KOPT-K1 (cell line): ENCODE data around the gene CFB.
"Not testable (repeated sequence)": the region's sequence is repeated elsewhere in the genome, so short reads cannot be mapped to it uniquely, and the experiment has no call there.

ENCODE experiments used
- H3K27ac ChIP-seq: fragments of 200-600 bp; sonication (generic); 2 replicates; pipeline ENCODE4 v1.5.1; 2016; ENCODE audit warnings: antibody characterized with exemption, mild to moderate bottlenecking, low read depth, low read length; ENCODE audit not compliant: poor library complexity, severe bottlenecking
- H3K36me3 ChIP-seq: fragments of 200-600 bp; sonication (generic); 2 replicates; pipeline ENCODE4 v1.5.1; 2017; ENCODE audit warnings: antibody characterized with exemption, mild to moderate bottlenecking, low read length, moderate library complexity; ENCODE audit not compliant: insufficient read depth
- H3K9me3 ChIP-seq: fragments of 200-600 bp; sonication (generic); 2 replicates; pipeline ENCODE4 v1.5.1; 2017; ENCODE audit warnings: antibody characterized with exemption, low read length, mild to moderate bottlenecking; ENCODE audit not compliant: insufficient read depth, poor library complexity, severe bottlenecking

CFB gene

GRCh38 chr6:31906727-31907126 lies 39.2 kb upstream of the CFB start:
- H3K9me3 ChIP-seq, H3K27ac ChIP-seq, H3K36me3 ChIP-seq: not testable (repeated sequence)

- no peaks in the 10 kb centered on the region for H3K9me3 ChIP-seq
- H3K36me3 ChIP-seq: no peaks in the 10 kb centered on the region
- no peak overlapping the region for H3K27ac ChIP-seq
Observed at GRCh38 chr6:31907158-31907813, 38.6 kb upstream of the CFB start.

- H3K27ac ChIP-seq, H3K9me3 ChIP-seq, H3K36me3 ChIP-seq: not testable (repeated sequence)
Observed at GRCh38 chr6:31908255-31908654, 37.6 kb upstream of the CFB start.

GRCh38 chr6:31908791-31909190 lies 37.1 kb upstream of the CFB start:
- Histone ChIP-seq H3K27ac (no peak overlapping the region), H3K36me3 (no peaks in the 10 kb centered on the region), H3K9me3 (no peaks in the 10 kb centered on the region)

GRCh38 chr6:31909298-31909697 lies 36.6 kb upstream of the CFB start:
- not testable (repeated sequence) for H3K36me3 ChIP-seq

GRCh38 chr6:31911826-31912585 lies 33.9 kb upstream of the CFB start:
- Histone ChIP-seq H3K9me3 (no peaks in the 10 kb centered on the region), H3K36me3 (no peaks in the 10 kb centered on the region), H3K27ac (no peak overlapping the region)

More at GRCh38 chr6:31909298-31909697, 36.6 kb upstream of the CFB start:
- H3K27ac ChIP-seq, H3K9me3 ChIP-seq: not testable (repeated sequence)

GRCh38 chr6:31915351-31915750 lies 30.5 kb upstream of the CFB start:
- Histone ChIP-seq H3K36me3 (no peaks in the 10 kb centered on the region), H3K27ac (no peak overlapping the region), H3K9me3 (no peaks in the 10 kb centered on the region)

GRCh38 chr6:31915756-31916155 lies 30.1 kb upstream of the CFB start:
- no peak overlapping the region for H3K27ac ChIP-seq

GRCh38 chr6:31918069-31918720 lies 27.7 kb upstream of the CFB start:
- no peaks in the 10 kb centered on the region for H3K36me3 ChIP-seq
- no peaks in the 10 kb centered on the region for H3K9me3 ChIP-seq
- no peak overlapping the region for H3K27ac ChIP-seq

More at GRCh38 chr6:31915756-31916155, 30.1 kb upstream of the CFB start:
- Histone ChIP-seq H3K9me3 (no peaks in the 10 kb centered on the region), H3K36me3 (no peaks in the 10 kb centered on the region)

GRCh38 chr6:31919624-31920303 lies 26.1 kb upstream of the CFB start:
- Histone ChIP-seq H3K27ac (no peak overlapping the region), H3K9me3 (no peaks in the 10 kb centered on the region), H3K36me3 (no peaks in the 10 kb centered on the region)

- no peak overlapping the region for H3K27ac ChIP-seq
- H3K36me3 ChIP-seq: no peaks in the 10 kb centered on the region
- H3K9me3 ChIP-seq: no peaks in the 10 kb centered on the region
Observed at GRCh38 chr6:31920811-31921210, 25.1 kb upstream of the CFB start.

- Histone ChIP-seq H3K36me3 (no peaks in the 10 kb centered on the region), H3K9me3 (no peaks in the 10 kb centered on the region), H3K27ac (no peak overlapping the region)
Observed at GRCh38 chr6:31922942-31923341, 23.0 kb upstream of the CFB start.

GRCh38 chr6:31927242-31927862 lies 18.5 kb upstream of the CFB start, which contains the start of gene C2:
Gene C2 (plus strand): TSS chr6:31927717. CDS start chr6:31927753, 36 bp downstream.
- Histone ChIP-seq H3K9me3 (no peaks in the 10 kb centered on the region), H3K36me3 (no peaks in the 10 kb centered on the region), H3K27ac (no peak within 1 kb of the TSS)

- Histone ChIP-seq H3K36me3 (no peaks in the 10 kb centered on the region), H3K9me3 (no peaks in the 10 kb centered on the region), H3K27ac (no peak overlapping the region)
Observed at GRCh38 chr6:31927863-31928671, 17.8 kb upstream of the CFB start.
